K562 (cell line): ENCODE data around the gene NRGN. TPM values are rescaled to one million over a fixed set of nuclear protein-coding genes. Genes with fewer than 3 reads are reported as not detected.

Experiments
- CBX3 ChIP-seq, 2 experiments: IDR thresholded peaks; 1 replicate in 1 of 2; 2 replicates in 1 of 2; pipeline ENCODE4 v1.6.1; 2012; ENCODE audit warnings: inconsistent platforms in 2 of 2, low read length in 2 of 2, borderline replicate concordance in 1 of 2, control low read depth in 1 of 2
- E2F6 ChIP-seq, 2 experiments: IDR thresholded peaks; 2 replicates each; pipeline ENCODE4 v1.6.1; 2011; ENCODE audit warnings: borderline replicate concordance in 1 of 2, control low read depth in 1 of 2, low read depth in 1 of 2, low read length in 1 of 2, mild to moderate bottlenecking in 1 of 2, mixed read lengths in 1 of 2, moderate library complexity in 1 of 2; ENCODE audit not compliant: insufficient read depth in 1 of 2, insufficient read length in 1 of 2, poor library complexity in 1 of 2, severe bottlenecking in 1 of 2; ENCODE audit errors: extremely low read depth in 1 of 2
- ELF1 ChIP-seq: fragments of 200-800 bp; sonication (Bioruptor generic); IDR thresholded peaks from 2 replicates; pipeline ENCODE4 v1.6.1; 2016; ENCODE audit warnings: missing genetic modification characterization, missing compliant biosample characterization
- KAT2B ChIP-seq: IDR thresholded peaks from one replicate; pipeline ENCODE4 v1.6.1; 2012; ENCODE audit warnings: low read depth, mild to moderate bottlenecking, control low read depth, inconsistent platforms, low read length, moderate library complexity
- PHF8 ChIP-seq: fragments of 200-600 bp; sonication (generic); IDR thresholded peaks from 2 replicates; pipeline ENCODE4 v1.6.1; 2012; ENCODE audit warnings: mixed run types, mild to moderate bottlenecking, inconsistent platforms, low read length, moderate library complexity, borderline replicate concordance
- SAFB2 ChIP-seq: fragments of 200-400 bp; formaldehyde crosslinking; IDR thresholded peaks from 2 replicates; pipeline ENCODE4 v1.6.1; 2018; ENCODE audit warnings: borderline replicate concordance, low read length, low read depth, moderate library complexity; ENCODE audit not compliant: severe bottlenecking
- SIN3B ChIP-seq: fragments of 450-650 bp; IDR thresholded peaks from 2 replicates; pipeline ENCODE4 v1.6.1; 2017; ENCODE audit warnings: low read depth, mild to moderate bottlenecking, moderate library complexity
- STAT6 ChIP-seq: sonication (generic); formaldehyde crosslinking; IDR thresholded peaks from 2 replicates; pipeline ENCODE4 v1.8.1; 2023; ENCODE audit warnings: mild to moderate bottlenecking, missing genetic modification reagents
- TEAD4 ChIP-seq, 2 experiments: sonication (generic) in 1 of 2; formaldehyde crosslinking in 1 of 2; IDR thresholded peaks; 2 replicates each; pipeline versions ENCODE4 v1.6.1 to v1.8.0; 2012 to 2022; ENCODE audit warnings: borderline replicate concordance in 1 of 2, inconsistent platforms in 1 of 2, low read length in 1 of 2, mild to moderate bottlenecking in 1 of 2, missing genetic modification reagents in 1 of 2
- ZFP1 ChIP-seq: fragments of 450-650 bp; formaldehyde crosslinking; IDR thresholded peaks from 2 replicates; pipeline ENCODE4 v1.4.0; 2020; ENCODE audit warnings: mild to moderate bottlenecking, mixed read lengths
- ZNF766 ChIP-seq: fragments of 200-800 bp; sonication (Bioruptor generic); conservative IDR thresholded peaks from 2 replicates; pipeline ENCODE4 v1.6.1; 2016; ENCODE audit warnings: missing genetic modification characterization, missing compliant biosample characterization
- polyA plus RNA-seq, 8 experiments: library from polyadenylated mRNA; depleted of rRNA in 4 of 8; stranded (reverse) in 5 of 8; unstranded in 3 of 8; fragments of >200 nt; fragmentation: Nextera tagmentation in 2 of 8; fragmentation: Illumina TruSeq in 1 of 8; extraction: Ambion mirVana in 2 of 8; extraction: Trizol in 1 of 8; gene quantifications; 2 replicates each; pipeline versions ENCODE4 v1.2.1 to v1.2.3, GENCODE V29; 2011 to 2014; ENCODE audit warnings: inconsistent platforms in 1 of 8, missing spikeins in 1 of 8
- total RNA-seq, 7 experiments: library from RNA; depleted of rRNA in 6 of 7; stranded (reverse); fragments of >200 nt in 6 of 7; fragmentation: Illumina TruSeq in 2 of 7; extraction: Trizol in 2 of 7; gene quantifications; 2 replicates each; pipeline versions ENCODE4 v1.2.1 to v1.2.3, GENCODE V29; 2011 to 2021; ENCODE audit warnings: low replicate concordance in 1 of 7
- TF ChIP-seq, protein P1 (sequence below): conservative IDR thresholded peaks from 2 replicates; pipeline ENCODE4 v1.6.1; 2011; ENCODE audit warnings: low read depth, mild to moderate bottlenecking, low read length; ENCODE audit not compliant: control insufficient read depth
- TF ChIP-seq, protein P2 (sequence below): fragments of 250-450 bp; sonication (Bioruptor Pico); IDR thresholded peaks from 2 replicates; pipeline ENCODE4 v1.8.0; 2022; ENCODE audit warnings: inconsistent platforms, mild to moderate bottlenecking, moderate library complexity, borderline replicate concordance
- TF ChIP-seq, protein P3 (sequence below): fragments of 250-450 bp; sonication (Bioruptor Pico); IDR thresholded peaks from 2 replicates; pipeline ENCODE4 v1.5.0; 2021
- TF ChIP-seq, protein P4 (sequence below): fragments of 450-650 bp; IDR thresholded peaks from 2 replicates; pipeline ENCODE4 v1.6.1; 2016; ENCODE audit warnings: borderline replicate concordance

NRGN gene
- total and polyA plus RNA-seq, 9 of the 15 experiments (the other 6 are each of a cell fraction or from before 2014, with no cell fraction given): 0.29 to 7.8 (median 3.5) TPM; not detected in 2

DNA sequence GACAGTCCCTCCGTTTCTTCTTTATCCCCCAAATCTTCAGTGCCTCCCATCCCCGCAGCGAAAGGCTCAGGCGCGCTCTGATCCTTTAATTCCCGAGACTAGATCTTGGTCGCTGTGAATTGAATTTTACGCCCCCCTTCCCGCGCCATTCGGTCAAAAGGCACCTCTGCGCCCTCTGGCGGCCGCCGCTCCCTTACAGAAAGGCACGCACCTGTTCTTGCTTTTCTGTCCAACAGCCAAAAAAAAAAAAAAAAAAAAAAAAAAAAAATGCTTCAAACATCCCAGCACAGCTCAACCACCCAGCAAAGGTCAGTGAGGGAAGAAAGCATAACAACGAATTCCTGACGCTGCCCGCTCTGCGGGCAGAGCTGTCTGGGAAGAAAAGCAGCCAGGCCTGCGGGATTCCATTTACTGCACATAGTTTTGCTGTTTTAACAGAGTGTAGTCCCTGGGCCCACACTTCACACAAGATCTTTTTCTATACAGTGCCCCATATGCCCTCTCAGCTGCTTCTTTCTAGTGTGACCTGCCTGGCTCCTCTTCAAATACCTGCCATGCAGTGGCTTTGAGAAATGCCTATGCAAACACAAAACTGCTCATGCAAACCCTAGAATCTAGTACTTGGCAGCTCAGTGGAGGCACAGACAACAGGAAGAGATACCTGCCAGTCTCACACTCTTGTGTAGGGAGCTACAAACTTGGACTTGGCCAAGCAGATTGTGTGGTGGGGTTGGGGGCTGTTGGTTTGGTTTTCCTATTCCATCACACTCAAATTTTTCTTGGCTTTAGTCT is 23.6 kb downstream of the NRGN start (continued):
- TF ChIP-seq ELF1 (no peak), KAT2B (no peak), STAT6 (CRISPR knock-in tag) (no peak), ZFP1 (CRISPR knock-in tag) (no peak), TEAD4 (IDR thresholded peaks at IDR 0.05; ENCODE audit: low read length) (0 out of 2 replicates have a peak, but pooled peaks have one; percentile 17), TEAD4 (CRISPR knock-in tag; IDR thresholded peaks at IDR 0.05; ENCODE audit: borderline replicate concordance) (no peak), PHF8 (0 out of 2 replicates have a peak, but pooled peaks have one; percentile 1), SAFB2 (no peak), ZNF766 (CRISPR knock-in tag) (no peak), CBX3 (IDR thresholded peaks at IDR 0.05; ENCODE audit: borderline replicate concordance in 1 of 2, low read length in 2 of 2) (0 out of 3 replicates have a peak, but pooled peaks of 1 of the 2 experiments have one; percentile 63), E2F6 (IDR thresholded peaks at IDR 0.05; ENCODE audit: borderline replicate concordance in 1 of 2, extremely low read depth in 1 of 2, insufficient read depth in 1 of 2, insufficient read length in 1 of 2, low read depth in 1 of 2, low read length in 1 of 2, poor library complexity in 1 of 2, severe bottlenecking in 1 of 2) (peak in 1 of 2 experiments; percentile 52), SIN3B (no peak)
- TF ChIP-seq, protein P1, sequence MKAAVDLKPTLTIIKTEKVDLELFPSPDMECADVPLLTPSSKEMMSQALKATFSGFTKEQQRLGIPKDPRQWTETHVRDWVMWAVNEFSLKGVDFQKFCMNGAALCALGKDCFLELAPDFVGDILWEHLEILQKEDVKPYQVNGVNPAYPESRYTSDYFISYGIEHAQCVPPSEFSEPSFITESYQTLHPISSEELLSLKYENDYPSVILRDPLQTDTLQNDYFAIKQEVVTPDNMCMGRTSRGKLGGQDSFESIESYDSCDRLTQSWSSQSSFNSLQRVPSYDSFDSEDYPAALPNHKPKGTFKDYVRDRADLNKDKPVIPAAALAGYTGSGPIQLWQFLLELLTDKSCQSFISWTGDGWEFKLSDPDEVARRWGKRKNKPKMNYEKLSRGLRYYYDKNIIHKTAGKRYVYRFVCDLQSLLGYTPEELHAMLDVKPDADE: no peak
- TF ChIP-seq, protein P2, sequence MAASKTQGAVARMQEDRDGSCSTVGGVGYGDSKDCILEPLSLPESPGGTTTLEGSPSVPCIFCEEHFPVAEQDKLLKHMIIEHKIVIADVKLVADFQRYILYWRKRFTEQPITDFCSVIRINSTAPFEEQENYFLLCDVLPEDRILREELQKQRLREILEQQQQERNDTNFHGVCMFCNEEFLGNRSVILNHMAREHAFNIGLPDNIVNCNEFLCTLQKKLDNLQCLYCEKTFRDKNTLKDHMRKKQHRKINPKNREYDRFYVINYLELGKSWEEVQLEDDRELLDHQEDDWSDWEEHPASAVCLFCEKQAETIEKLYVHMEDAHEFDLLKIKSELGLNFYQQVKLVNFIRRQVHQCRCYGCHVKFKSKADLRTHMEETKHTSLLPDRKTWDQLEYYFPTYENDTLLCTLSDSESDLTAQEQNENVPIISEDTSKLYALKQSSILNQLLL (CRISPR knock-in tag): no peak
- TF ChIP-seq, protein P3, sequence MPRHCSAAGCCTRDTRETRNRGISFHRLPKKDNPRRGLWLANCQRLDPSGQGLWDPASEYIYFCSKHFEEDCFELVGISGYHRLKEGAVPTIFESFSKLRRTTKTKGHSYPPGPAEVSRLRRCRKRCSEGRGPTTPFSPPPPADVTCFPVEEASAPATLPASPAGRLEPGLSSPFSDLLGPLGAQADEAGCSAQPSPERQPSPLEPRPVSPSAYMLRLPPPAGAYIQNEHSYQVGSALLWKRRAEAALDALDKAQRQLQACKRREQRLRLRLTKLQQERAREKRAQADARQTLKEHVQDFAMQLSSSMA (CRISPR knock-in tag): no peak
- TF ChIP-seq, protein P4, sequence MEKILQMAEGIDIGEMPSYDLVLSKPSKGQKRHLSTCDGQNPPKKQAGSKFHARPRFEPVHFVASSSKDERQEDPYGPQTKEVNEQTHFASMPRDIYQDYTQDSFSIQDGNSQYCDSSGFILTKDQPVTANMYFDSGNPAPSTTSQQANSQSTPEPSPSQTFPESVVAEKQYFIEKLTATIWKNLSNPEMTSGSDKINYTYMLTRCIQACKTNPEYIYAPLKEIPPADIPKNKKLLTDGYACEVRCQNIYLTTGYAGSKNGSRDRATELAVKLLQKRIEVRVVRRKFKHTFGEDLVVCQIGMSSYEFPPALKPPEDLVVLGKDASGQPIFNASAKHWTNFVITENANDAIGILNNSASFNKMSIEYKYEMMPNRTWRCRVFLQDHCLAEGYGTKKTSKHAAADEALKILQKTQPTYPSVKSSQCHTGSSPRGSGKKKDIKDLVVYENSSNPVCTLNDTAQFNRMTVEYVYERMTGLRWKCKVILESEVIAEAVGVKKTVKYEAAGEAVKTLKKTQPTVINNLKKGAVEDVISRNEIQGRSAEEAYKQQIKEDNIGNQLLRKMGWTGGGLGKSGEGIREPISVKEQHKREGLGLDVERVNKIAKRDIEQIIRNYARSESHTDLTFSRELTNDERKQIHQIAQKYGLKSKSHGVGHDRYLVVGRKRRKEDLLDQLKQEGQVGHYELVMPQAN: 0 out of 2 replicates have a peak, but pooled peaks have one; percentile 16
